Inflammatory macrophage treated with lipopolysaccharide for 1 hour (primary cell): ENCODE results near the gene SH3RF3.
"Not testable (repeated sequence)": the region's sequence is repeated elsewhere in the genome, so short reads cannot be mapped to it uniquely, and the experiment has no call there.

Experiments used
- DNase-seq, 2 donors: peaks; one replicate each; pipeline ENCODE4 v3.0.0-alpha.2; 2020 to 2022

SH3RF3 gene

GRCh38 chr2:109222825-109223471, 93.9 kb downstream of the SH3RF3 start:
- DNase-seq, result no peak

- no peak for DNase-seq
Measured at GRCh38 chr2:109223490-109223889, 94.5 kb downstream of the SH3RF3 start.

GRCh38 chr2:109224341-109224740, 95.3 kb downstream of the SH3RF3 start:
- DNase-seq, result not testable (repeated sequence)

- peak; percentile 24 to 56 for DNase-seq
Measured at GRCh38 chr2:109225170-109225782, 96.3 kb downstream of the SH3RF3 start.

GRCh38 chr2:109226128-109226527, 97.1 kb downstream of the SH3RF3 start:
- DNase-seq, result peak; percentile 59 to 87

GRCh38 chr2:109226622-109227021, 97.6 kb downstream of the SH3RF3 start:
- DNase-seq, result no peak

- no peak for DNase-seq
Measured at GRCh38 chr2:109229094-109229675, 100.2 kb downstream of the SH3RF3 start.

- DNase-seq, result peak; percentile 60 to 77
Measured at GRCh38 chr2:109230941-109231420, 102.0 kb downstream of the SH3RF3 start.

- no peak for DNase-seq
Measured at GRCh38 chr2:109231428-109231827, 102.4 kb downstream of the SH3RF3 start.

- DNase-seq, result peak; percentile 43 to 67
Measured at GRCh38 chr2:109231996-109232705, 103.1 kb downstream of the SH3RF3 start.

- DNase-seq, result no peak
Measured at GRCh38 chr2:109232909-109233308, 103.9 kb downstream of the SH3RF3 start.

- DNase-seq, result no peak
Measured at GRCh38 chr2:109233643-109234042, 104.6 kb downstream of the SH3RF3 start.

- no peak for DNase-seq
Measured at GRCh38 chr2:109234355-109234754, 105.3 kb downstream of the SH3RF3 start.

GRCh38 chr2:109236147-109236546, 107.1 kb downstream of the SH3RF3 start:
- no peak for DNase-seq

GRCh38 chr2:109237792-109238191, 108.8 kb downstream of the SH3RF3 start:
- no peak for DNase-seq

- peak; percentile 88 to 93 for DNase-seq
Measured at GRCh38 chr2:109238580-109238979, 109.6 kb downstream of the SH3RF3 start.

- DNase-seq, result no peak
Measured at GRCh38 chr2:109239720-109240119, 110.7 kb downstream of the SH3RF3 start.

GRCh38 chr2:109242210-109242653, 113.2 kb downstream of the SH3RF3 start:
- no peak for DNase-seq

- DNase-seq, result peak in 1 of 2 donors; percentile 27
Measured at GRCh38 chr2:109242654-109243331, 113.8 kb downstream of the SH3RF3 start.

GRCh38 chr2:109243526-109244303, 114.7 kb downstream of the SH3RF3 start:
- no peak for DNase-seq

- no peak for DNase-seq
Measured at GRCh38 chr2:109244304-109244582, 115.2 kb downstream of the SH3RF3 start.

- no peak for DNase-seq
Measured at GRCh38 chr2:109244750-109245382, 115.9 kb downstream of the SH3RF3 start.
